Type B pancreatic cell (in vitro differentiated cells): ENCODE data around the gene FBXO47. TPM values are rescaled to one million over a fixed set of nuclear protein-coding genes. Genes with fewer than 3 reads are reported as not detected.

Experiments used
- DNase-seq: peaks from one replicate; pipeline ENCODE4 v3.0.0; 2021; ENCODE audit warnings: mixed read lengths; ENCODE audit not compliant: unreplicated experiment; ENCODE audit errors: extremely low spot score
- H3K27ac Mint-ChIP-seq: 2 replicates; pipeline ENCODE4 v1.8.0; 2021; ENCODE audit warnings: mild to moderate bottlenecking, mixed read lengths
- H3K27me3 Mint-ChIP-seq: 2 replicates; pipeline ENCODE4 v1.8.0; 2021; ENCODE audit warnings: mixed read lengths
- H3K36me3 Mint-ChIP-seq: 2 replicates; pipeline ENCODE4 v1.8.0; 2021; ENCODE audit warnings: mixed read lengths
- H3K4me1 Mint-ChIP-seq: one replicate; pipeline ENCODE4 v1.8.0; 2021; ENCODE audit warnings: mixed read lengths; ENCODE audit not compliant: unreplicated experiment
- H3K4me3 Mint-ChIP-seq: 2 replicates; pipeline ENCODE4 v1.8.0; 2021; ENCODE audit warnings: mild to moderate bottlenecking, mixed read lengths
- H3K9me3 Mint-ChIP-seq: 2 replicates; pipeline ENCODE4 v1.8.0; 2021; ENCODE audit warnings: mixed read lengths
- CTCF ChIP-seq: fragments of 200-600 bp; sonication (generic); conservative IDR thresholded peaks from 2 replicates; pipeline ENCODE4 v1.5.0; 2021; ENCODE audit warnings: antibody characterized with exemption, mild to moderate bottlenecking
- total RNA-seq: library from RNA; stranded (reverse); gene quantifications from 2 replicates; pipeline ENCODE4 v1.2.1, GENCODE V29; 2021; ENCODE audit warnings: low replicate concordance

The FBXO47 gene
- total RNA-seq, 1 donor from 2014 or later = not detected

- peak overlapping the region; percentile 53 for H3K27ac Mint-ChIP-seq
- no peak for TF ChIP-seq CTCF
- H3K4me1 Mint-ChIP-seq = peaks cover 10% of the 10 kb centered on the region
- no peak overlapping the region for H3K4me3 Mint-ChIP-seq
- H3K27me3 Mint-ChIP-seq = no peaks in the 10 kb centered on the region
- H3K36me3 Mint-ChIP-seq = peaks cover 14% of the 10 kb centered on the region
- H3K9me3 Mint-ChIP-seq = no peaks in the 10 kb centered on the region
- no peak for DNase-seq
Observed at GRCh38 chr17:38918129-38918913, 48.9 kb downstream of the FBXO47 start.

GRCh38 chr17:38917259-38917658 is 49.9 kb downstream of the FBXO47 start:
- Mint-ChIP-seq H3K27me3 (no peaks in the 10 kb centered on the region), H3K27ac (peak overlapping the region; percentile 60), H3K36me3 (peaks cover 14% of the 10 kb centered on the region), H3K4me3 (no peak overlapping the region), H3K4me1 (peaks cover 10% of the 10 kb centered on the region), H3K9me3 (no peaks in the 10 kb centered on the region)
- no peak for TF ChIP-seq CTCF
- peak; percentile 13 for DNase-seq

GRCh38 chr17:38916771-38917170 is 50.4 kb downstream of the FBXO47 start:
- TF ChIP-seq CTCF = no peak
- H3K4me3 Mint-ChIP-seq = no peak overlapping the region
- H3K36me3 Mint-ChIP-seq = peaks cover 14% of the 10 kb centered on the region
- H3K27ac Mint-ChIP-seq = peak overlapping the region; percentile 60
- peak; percentile 31 for DNase-seq
- H3K9me3 Mint-ChIP-seq = no peaks in the 10 kb centered on the region
- peaks cover 5% of the 10 kb centered on the region for H3K4me1 Mint-ChIP-seq
- H3K27me3 Mint-ChIP-seq = no peaks in the 10 kb centered on the region

GRCh38 chr17:38915639-38915995 is 51.6 kb downstream of the FBXO47 start:
- no peak for TF ChIP-seq CTCF
- H3K9me3 Mint-ChIP-seq = no peaks in the 10 kb centered on the region
- peaks cover 14% of the 10 kb centered on the region for H3K36me3 Mint-ChIP-seq
- H3K4me3 Mint-ChIP-seq = no peak overlapping the region
- peak; percentile 54 for DNase-seq
- H3K27ac Mint-ChIP-seq = no peak overlapping the region
- H3K4me1 Mint-ChIP-seq = no peaks in the 10 kb centered on the region
- no peaks in the 10 kb centered on the region for H3K27me3 Mint-ChIP-seq

GRCh38 chr17:38914741-38915638 is 52.2 kb downstream of the FBXO47 start:
- Mint-ChIP-seq H3K27ac (no peak overlapping the region), H3K4me1 (no peaks in the 10 kb centered on the region), H3K27me3 (no peaks in the 10 kb centered on the region), H3K36me3 (peaks cover 14% of the 10 kb centered on the region), H3K9me3 (no peaks in the 10 kb centered on the region), H3K4me3 (no peak overlapping the region)
- no peak for TF ChIP-seq CTCF
- DNase-seq = peak; percentile 54
